ENCODE measurements around the gene RAMACL.
"Not testable (repeated sequence)": the region's sequence is repeated elsewhere in the genome, so short reads cannot be mapped to it uniquely, and the experiment has no call there.

The RAMACL gene

GRCh38 chr6:166552600-166552999 lies 33.9 kb downstream of the RAMACL start:
- no peak for DNase-seq

- DNase-seq: no peak
Observed at GRCh38 chr6:166551754-166552495, 34.6 kb downstream of the RAMACL start.

GRCh38 chr6:166546653-166547052 lies 39.8 kb downstream of the RAMACL start:
- DNase-seq: no peak

DNA sequence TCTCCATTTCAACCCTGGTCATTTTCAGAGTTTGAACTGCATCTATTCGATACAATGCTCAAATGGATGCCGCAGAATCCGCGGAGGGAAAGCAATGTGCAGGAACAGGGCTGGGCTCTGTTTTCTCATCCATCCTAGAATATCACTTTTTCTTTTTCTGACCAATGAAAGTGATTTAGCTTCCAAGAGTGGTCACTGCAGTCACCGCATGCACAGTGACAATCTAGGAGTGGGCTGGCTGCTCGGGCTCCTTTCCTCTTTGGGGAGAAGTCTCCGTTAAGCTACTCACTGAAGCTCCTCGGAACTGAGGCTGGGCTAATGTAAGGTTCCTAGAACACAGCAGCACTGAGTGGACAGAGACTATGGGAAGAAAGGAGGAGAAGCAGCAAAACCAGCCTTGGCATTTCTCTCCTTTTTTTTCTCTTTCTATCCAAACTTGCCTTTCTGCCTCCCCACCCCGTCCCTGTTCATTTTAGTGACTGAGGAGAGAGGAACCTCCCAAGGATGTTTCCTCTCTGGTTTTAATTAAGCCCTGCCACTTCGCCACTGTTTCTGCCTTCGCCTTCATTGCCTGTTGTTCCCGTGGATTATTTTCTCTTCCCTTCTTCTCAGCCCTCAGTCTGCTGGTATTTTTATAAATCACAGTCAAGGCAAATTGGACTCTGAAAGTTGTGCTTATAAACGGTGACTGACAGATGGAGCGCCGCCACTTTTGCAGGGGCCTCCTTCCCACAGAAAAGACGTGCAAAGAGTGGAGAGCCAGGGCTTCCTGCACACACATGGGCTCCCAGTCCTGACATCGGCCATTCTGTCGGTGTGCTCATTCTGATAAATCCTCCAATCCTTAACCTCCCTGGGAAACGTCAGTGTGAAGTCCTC lies 41.1 kb downstream of the RAMACL start:
- no peak for DNase-seq

DNA sequence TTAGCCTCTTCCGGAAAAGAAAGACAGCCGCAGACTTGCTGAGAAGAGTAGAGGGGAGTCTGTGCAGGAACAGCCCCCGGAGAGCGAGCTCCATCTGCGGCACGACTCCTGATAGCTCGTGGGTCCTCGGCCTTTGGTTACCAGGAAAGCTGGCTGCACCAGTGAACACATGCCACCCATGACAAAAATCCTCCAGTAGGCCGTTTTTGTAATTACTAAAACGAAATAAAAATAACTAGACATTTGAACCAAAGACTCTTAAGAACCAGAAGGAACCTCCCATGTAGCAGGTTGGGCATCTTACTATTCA lies 42.2 kb downstream of the RAMACL start:
- DNase-seq: no peak

DNA sequence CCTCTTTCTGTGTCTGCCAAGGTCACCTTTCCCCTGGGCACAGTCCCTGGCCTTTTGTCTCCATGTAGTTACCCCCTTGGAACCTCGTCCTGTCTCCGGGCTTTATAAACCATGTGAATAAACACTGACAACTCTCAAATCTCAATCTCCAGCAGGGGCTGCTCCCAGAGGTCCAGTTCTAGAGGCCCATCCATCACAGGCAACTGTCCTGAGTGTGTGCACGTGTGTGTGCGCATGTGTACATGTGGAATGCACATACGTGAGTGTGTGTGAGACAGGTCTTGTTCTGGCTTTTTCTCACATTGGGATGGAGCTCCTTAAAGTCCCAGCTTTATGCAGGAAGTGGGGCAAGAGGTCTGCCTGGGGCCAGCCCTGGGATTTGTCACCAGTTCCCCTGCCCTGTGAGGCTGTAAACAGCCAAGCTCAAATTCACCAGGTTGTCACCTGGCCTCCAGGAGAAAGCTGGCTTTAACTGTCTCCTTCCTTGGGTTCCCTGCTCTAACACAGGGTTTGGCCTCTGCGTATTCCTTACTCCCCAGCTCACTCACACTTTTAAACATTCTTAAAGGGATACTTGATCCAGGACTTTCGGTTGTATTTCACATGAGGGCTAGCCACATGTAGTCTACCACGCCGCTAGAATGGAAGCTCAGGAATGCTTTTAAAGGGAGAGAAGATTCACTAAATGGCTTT lies 42.7 kb downstream of the RAMACL start:
- DNase-seq: no peak

GRCh38 chr6:166542580-166542912 lies 43.9 kb downstream of the RAMACL start:
- DNase-seq: no peak

- no peak for DNase-seq
Observed at GRCh38 chr6:166541876-166542579, 44.5 kb downstream of the RAMACL start.

GRCh38 chr6:166541366-166541765 lies 45.1 kb downstream of the RAMACL start:
- no peak for DNase-seq

GRCh38 chr6:166540631-166541331 lies 45.7 kb downstream of the RAMACL start:
- DNase-seq: no peak

GRCh38 chr6:166539543-166539942 lies 46.9 kb downstream of the RAMACL start:
- no peak for DNase-seq

GRCh38 chr6:166539011-166539385 lies 47.5 kb downstream of the RAMACL start:
- not testable (repeated sequence) for DNase-seq

DNA sequence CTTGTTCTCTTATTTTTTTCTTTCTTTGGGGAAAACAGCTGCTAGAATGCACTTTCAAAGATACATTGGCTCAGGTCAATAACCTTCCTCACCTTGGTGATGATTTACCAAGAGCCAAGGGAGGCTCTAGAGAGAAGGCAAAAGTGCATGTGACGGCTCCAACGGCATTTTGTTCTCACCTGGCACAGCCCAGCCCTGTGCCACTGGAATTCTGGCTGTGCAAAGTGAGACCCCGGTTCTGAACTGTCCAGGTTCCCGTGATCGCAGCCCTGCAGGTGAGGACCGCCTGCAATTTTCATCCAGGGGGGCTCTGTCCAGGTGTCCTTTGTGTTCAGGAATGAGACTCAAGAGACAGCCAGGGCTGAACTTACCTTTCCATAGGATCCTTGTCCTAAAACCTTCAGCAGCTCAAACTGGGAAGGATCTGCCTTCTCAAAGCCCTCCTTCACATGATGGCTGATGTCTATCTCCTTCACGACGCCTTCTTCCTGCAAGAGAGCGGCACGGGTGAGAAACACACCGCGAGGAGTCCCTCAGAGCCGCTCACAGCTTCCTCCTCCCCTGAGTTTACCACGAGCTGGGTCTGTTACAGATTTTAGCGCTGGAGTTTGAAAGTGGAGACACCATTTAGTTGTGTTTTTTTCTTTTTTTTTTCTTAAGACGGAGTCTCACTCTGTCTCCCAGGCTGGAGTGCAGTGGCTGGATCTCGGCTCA lies 48.0 kb downstream of the RAMACL start:
- no peak for DNase-seq

DNA sequence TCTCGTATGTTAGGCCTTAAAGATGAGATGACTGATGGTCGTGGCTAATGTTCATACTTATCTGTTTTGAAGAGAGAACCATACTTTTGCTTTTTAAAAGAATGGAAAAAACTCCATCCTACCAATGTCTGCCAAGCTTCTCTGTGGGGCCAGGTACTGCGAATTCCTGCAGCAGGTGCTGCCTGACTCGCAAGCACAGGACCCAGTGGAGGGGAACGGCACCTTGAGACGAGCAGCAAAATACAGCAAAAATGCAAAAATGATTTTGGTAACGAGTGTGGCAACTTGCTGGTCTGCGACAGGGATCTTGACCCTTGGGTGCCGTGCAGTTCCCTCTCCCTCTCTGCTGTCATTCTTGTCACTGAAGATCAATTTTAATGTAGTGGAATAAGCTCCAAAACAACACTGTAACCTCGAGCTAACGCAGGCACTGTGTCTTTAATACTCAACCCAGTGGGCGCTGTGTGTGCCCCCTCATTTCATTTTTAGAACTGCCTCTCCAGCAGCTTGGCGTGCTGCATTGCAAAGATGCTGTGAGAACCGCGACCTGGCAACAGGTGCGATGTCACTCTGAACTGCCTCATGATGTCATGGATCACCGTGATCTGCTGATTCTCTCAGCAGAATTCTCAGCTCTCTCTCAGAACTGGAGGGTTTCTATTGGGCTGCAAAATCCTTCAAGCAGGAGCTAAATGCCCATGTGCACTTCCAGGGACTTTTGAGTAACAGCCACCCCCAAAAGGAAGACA lies 51.6 kb downstream of the RAMACL start:
- DNase-seq: no peak

- no peak for DNase-seq
Observed at GRCh38 chr6:166533205-166533824, 53.2 kb downstream of the RAMACL start.

Data from SIG-M5 (cell line).